ENCODE measurements around the gene CD5L. TPM values are rescaled to one million over a fixed set of nuclear protein-coding genes. Genes with fewer than 3 reads are reported as not detected.
A peak's percentile ranks its signal among the peaks of the same experiment; 100 is the strongest.

Gene CD5L
- total RNA-seq, 3 donors from 2014 or later: 0.22 TPM; not detected in 2

DNA sequence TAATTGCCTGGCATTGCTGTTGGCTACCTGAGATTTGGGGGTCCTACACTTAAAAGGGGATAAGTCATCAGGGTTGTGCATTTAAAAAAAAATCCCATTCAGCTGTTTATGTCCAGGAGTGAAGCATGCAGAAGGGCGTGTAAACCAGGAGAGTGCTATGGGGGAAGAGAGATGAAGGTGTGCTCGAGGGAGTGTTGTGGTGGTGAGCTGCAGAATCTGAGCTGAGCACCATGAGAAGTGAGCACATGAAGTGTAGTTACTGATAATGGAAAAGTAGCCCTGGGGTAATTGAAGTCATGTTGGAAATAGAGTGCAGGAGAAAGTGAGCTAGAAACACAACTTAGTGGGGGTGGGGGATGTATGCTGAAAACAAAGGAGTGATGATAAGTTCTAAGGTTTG lies 22.4 kb downstream of the CD5L start:
- TF ChIP-seq, protein P1, sequence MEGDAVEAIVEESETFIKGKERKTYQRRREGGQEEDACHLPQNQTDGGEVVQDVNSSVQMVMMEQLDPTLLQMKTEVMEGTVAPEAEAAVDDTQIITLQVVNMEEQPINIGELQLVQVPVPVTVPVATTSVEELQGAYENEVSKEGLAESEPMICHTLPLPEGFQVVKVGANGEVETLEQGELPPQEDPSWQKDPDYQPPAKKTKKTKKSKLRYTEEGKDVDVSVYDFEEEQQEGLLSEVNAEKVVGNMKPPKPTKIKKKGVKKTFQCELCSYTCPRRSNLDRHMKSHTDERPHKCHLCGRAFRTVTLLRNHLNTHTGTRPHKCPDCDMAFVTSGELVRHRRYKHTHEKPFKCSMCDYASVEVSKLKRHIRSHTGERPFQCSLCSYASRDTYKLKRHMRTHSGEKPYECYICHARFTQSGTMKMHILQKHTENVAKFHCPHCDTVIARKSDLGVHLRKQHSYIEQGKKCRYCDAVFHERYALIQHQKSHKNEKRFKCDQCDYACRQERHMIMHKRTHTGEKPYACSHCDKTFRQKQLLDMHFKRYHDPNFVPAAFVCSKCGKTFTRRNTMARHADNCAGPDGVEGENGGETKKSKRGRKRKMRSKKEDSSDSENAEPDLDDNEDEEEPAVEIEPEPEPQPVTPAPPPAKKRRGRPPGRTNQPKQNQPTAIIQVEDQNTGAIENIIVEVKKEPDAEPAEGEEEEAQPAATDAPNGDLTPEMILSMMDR (IDR thresholded peaks at IDR 0.05): no peak
- ATAC-seq: no peak
- intact Hi-C loops (cut with DNase I, micrococcal nuclease): no loop called here
- Histone ChIP-seq H3K4me1 (ENCODE audit: low read depth) (no peaks in the 10 kb centered on the region), H3K4me3 (no peak overlapping the region), H3K36me3 (ENCODE audit: low read depth) (no peaks in the 10 kb centered on the region), H3K9me3 (no peaks in the 10 kb centered on the region)
- no peak for DNase-seq

DNA sequence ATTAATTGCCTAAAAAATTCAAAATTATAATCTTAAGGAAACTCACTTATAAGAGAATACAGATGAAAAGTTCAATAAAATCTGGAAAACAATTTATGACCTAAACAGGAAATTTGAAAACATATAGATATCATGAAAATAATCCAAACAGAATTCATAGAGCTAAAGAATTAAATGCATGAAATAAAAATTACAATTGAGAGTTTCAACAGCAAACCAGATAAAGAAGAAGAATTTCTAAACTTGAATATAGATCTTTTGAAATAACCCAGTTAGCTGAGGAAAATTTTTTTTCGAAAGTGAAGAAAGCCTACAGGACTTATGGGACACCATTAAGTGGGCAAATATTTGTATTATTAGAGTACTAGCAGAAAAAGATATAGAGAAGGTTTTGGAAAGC lies 28.3 kb downstream of the CD5L start:
- ATAC-seq (no peak), DNase-seq (no peak)
- intact Hi-C loops (cut with DNase I, micrococcal nuclease): no loop called here
- Histone ChIP-seq H3K36me3 (ENCODE audit: low read depth) (no peaks in the 10 kb centered on the region), H3K9me3 (peaks cover 7% of the 10 kb centered on the region), H3K4me1 (ENCODE audit: low read depth) (no peaks in the 10 kb centered on the region), H3K4me3 (no peak overlapping the region)
- TF ChIP-seq, protein P1 (IDR thresholded peaks at IDR 0.05): no peak

DNA sequence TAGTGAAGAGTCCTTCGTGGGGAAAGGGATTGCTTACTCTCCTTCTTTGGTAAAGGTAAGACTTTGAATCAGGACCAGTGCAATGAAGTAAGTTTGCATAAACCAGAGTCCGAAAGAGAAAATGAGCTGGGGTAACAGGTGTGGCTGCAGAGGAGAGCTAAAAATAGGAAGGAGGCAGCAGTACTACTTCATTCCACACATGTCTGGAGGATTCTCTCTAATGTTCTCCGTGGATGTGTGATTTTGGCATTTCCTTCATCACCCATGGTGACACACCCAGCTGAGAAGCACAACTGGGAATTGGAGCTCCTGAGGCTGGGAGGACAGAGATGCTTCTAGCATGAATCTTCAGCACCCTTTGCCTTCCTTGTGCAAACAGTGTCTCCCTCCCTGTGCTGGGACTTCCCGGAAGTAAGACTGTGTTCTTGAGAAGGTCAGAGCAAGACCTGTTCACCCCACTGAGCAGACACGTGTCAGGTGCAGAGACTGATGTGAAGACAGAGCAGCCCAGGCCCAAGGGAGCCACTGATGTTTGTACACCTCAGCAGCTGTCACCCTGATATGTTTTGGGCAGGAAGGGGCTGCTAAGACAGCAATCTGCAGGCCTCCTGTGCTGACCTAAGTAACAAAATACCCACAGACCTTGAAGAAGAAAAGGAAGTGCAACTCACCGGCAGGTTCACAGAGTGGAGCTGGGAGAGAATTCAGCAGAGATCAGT lies 35.0 kb downstream of the CD5L start:
- H3K36me3 ChIP-seq (ENCODE audit: low read depth): no peaks in the 10 kb centered on the region
- TF ChIP-seq, protein P1 (IDR thresholded peaks at IDR 0.05): no peak
- no peaks in the 10 kb centered on the region for H3K9me3 ChIP-seq
- ATAC-seq (peak; percentile 85), DNase-seq (peak in 2 of 3 donors; percentile 21 to 66)
- H3K4me1 ChIP-seq (ENCODE audit: low read depth): no peaks in the 10 kb centered on the region
- intact Hi-C loops (cut with DNase I, micrococcal nuclease): no loop called here
- H3K4me3 ChIP-seq: no peak overlapping the region

DNA sequence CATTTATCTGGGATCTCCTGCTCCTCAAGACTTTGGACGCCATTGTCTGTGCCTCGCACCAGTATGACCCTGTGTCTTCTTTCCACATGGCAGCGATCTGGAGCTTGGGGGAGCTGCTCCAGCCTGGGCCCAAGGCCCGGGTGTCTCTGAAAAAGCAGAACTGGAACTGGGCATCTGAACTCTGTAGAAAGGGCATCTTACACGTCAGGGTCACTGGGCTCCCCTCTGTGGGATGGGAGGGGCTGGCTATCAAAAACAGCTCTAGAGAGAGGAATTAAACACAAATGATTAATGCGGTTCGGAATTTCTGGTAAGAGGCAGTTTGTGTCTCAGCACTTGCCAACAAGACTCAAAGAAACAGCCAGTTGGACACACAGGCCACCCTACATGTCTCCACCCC lies 37.8 kb downstream of the CD5L start:
- H3K36me3 ChIP-seq (ENCODE audit: low read depth): no peaks in the 10 kb centered on the region
- H3K4me3 ChIP-seq: no peak overlapping the region
- DNase-seq (peak in 1 of 3 donors; percentile 4), ATAC-seq (peak; percentile 16)
- H3K4me1 ChIP-seq (ENCODE audit: low read depth): no peaks in the 10 kb centered on the region
- intact Hi-C loops (cut with DNase I, micrococcal nuclease): no loop called here
- TF ChIP-seq, protein P1 (IDR thresholded peaks at IDR 0.05): no peak
- no peaks in the 10 kb centered on the region for H3K9me3 ChIP-seq

DNA sequence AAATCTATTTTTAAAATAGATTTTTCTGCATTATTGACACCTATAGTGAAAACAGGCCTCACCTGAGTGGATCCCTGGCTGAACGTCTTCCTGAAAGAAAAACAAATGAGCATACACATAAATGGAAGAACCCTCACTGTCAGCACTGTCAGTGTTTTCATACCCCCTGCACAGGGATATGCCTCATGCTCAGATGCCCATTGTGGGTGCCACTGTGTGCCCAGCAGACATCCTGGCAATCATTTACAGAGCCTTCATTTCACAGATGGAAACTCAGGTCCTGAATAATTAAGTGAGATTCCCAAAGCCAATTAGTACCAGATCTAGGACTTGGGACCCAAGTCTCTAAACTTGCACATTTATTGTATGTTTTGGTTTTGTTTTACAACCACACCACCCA lies 41.6 kb downstream of the CD5L start:
- Histone ChIP-seq H3K36me3 (ENCODE audit: low read depth) (no peaks in the 10 kb centered on the region), H3K4me3 (no peak overlapping the region), H3K9me3 (no peaks in the 10 kb centered on the region), H3K4me1 (ENCODE audit: low read depth) (no peaks in the 10 kb centered on the region)
- intact Hi-C loops (cut with DNase I, micrococcal nuclease): no loop called here
- ATAC-seq (no peak), DNase-seq (no peak)
- TF ChIP-seq, protein P1 (IDR thresholded peaks at IDR 0.05): no peak

All from mucosa of descending colon (tissue), 3 donors.